Right atrium auricular region (tissue), 2 donors: ENCODE measurements around the gene RNASE4. TPM values are rescaled to one million over a fixed set of nuclear protein-coding genes. Genes with fewer than 3 reads are reported as not detected.
A peak's percentile ranks its signal among the peaks of the same experiment; 100 is the strongest.

ENCODE experiments used
- DNase-seq: peaks from one replicate; pipeline ENCODE4 v3.0.0-alpha.2; 2019; ENCODE audit warnings: low spot score
- H3K27ac ChIP-seq, 2 donors: fragments of 200-600 bp; sonication (generic); 1 replicate in 1 of 2; 2 replicates in 1 of 2; pipeline ENCODE4 v1.5.1; 2016 to 2019
- H3K27me3 ChIP-seq, 2 donors: fragments of 200-600 bp; sonication (generic); one replicate each; pipeline versions ENCODE4 v1.5.1 to v1.6.0; 2017 to 2019
- H3K36me3 ChIP-seq: fragments of 200-600 bp; sonication (generic); one replicate; pipeline ENCODE4 v1.5.1; 2016
- H3K4me1 ChIP-seq, 2 donors: fragments of 200-600 bp; sonication (generic); one replicate each; pipeline versions ENCODE4 v1.5.1 to v1.6.0; 2017 to 2019
- H3K4me3 ChIP-seq, 2 donors: fragments of 200-600 bp; sonication (generic); 1 replicate in 1 of 2; 2 replicates in 1 of 2; pipeline ENCODE4 v1.5.1; 2017 to 2019; ENCODE audit warnings: mild to moderate bottlenecking in 1 of 2, moderate library complexity in 1 of 2
- H3K9me3 ChIP-seq, 2 donors: fragments of 200-600 bp; sonication (generic); one replicate each; pipeline ENCODE4 v1.5.1; 2019
- total RNA-seq, 2 donors: library from RNA; depleted of rRNA; stranded (reverse); fragments of >200 nt; gene quantifications; one replicate each; pipeline ENCODE4 v1.1.0, GENCODE V29; 2016
- TF ChIP-seq, protein P1 (sequence below), 2 donors: fragments of 200-600 bp; sonication (generic); IDR thresholded peaks; one replicate each; pipeline ENCODE4 v1.5.1; 2019; ENCODE audit warnings: antibody characterized with exemption in 2 of 2

Gene RNASE4
- total RNA-seq, 2 donors from 2014 or later, result 19.5 to 44.4 TPM

DNA sequence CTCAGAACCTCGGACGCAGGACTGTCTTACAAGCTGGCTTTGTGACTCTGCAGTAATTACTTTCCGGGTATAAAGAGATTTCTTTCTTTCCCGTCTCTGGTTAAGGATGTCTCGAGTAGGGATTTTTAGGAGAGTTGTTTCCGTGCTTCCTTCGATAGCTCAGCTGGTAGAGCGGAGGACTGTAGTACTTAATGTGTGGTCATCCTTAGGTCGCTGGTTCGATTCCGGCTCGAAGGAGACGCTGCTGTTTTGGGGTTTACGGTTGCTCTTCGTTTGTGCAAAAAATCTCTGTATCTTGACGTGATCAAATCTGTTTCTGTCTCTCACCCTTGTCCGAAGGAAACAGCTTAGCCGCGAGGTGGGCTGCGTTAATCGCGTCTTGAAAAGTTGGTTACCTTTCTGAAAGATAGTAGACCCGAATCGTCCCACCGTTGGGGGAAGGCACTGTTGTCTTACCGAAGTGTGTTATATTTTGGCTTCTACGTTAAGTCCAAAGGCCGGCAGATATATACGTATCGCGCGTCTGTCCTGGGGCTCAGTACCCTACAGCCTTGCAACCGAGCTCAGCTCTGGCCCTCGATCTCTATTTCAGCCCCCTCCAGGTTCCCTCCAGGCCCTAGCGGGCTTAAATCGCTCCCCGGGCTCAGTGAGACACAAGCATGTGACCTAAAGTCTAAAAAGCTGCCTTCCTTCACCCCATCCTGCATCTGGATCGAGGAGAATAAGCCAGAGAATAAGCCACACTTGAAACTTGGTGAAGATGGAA lies 1.1 kb upstream of the RNASE4 start:
- TF ChIP-seq, protein P1, sequence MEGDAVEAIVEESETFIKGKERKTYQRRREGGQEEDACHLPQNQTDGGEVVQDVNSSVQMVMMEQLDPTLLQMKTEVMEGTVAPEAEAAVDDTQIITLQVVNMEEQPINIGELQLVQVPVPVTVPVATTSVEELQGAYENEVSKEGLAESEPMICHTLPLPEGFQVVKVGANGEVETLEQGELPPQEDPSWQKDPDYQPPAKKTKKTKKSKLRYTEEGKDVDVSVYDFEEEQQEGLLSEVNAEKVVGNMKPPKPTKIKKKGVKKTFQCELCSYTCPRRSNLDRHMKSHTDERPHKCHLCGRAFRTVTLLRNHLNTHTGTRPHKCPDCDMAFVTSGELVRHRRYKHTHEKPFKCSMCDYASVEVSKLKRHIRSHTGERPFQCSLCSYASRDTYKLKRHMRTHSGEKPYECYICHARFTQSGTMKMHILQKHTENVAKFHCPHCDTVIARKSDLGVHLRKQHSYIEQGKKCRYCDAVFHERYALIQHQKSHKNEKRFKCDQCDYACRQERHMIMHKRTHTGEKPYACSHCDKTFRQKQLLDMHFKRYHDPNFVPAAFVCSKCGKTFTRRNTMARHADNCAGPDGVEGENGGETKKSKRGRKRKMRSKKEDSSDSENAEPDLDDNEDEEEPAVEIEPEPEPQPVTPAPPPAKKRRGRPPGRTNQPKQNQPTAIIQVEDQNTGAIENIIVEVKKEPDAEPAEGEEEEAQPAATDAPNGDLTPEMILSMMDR (IDR thresholded peaks at IDR 0.05), result no peak
- H3K36me3 ChIP-seq, result no peaks in the 10 kb centered on the region
- H3K4me3 ChIP-seq, result peak overlapping the region; percentile 77 to 79
- peaks cover 0 to 21% of the 10 kb centered on the region in 2 donors for H3K4me1 ChIP-seq
- peak; percentile 80 for DNase-seq
- H3K27ac ChIP-seq, result peak overlapping the region; percentile 99 to 100
- no peaks in the 10 kb centered on the region for H3K9me3 ChIP-seq
- no peaks in the 10 kb centered on the region for H3K27me3 ChIP-seq

DNA sequence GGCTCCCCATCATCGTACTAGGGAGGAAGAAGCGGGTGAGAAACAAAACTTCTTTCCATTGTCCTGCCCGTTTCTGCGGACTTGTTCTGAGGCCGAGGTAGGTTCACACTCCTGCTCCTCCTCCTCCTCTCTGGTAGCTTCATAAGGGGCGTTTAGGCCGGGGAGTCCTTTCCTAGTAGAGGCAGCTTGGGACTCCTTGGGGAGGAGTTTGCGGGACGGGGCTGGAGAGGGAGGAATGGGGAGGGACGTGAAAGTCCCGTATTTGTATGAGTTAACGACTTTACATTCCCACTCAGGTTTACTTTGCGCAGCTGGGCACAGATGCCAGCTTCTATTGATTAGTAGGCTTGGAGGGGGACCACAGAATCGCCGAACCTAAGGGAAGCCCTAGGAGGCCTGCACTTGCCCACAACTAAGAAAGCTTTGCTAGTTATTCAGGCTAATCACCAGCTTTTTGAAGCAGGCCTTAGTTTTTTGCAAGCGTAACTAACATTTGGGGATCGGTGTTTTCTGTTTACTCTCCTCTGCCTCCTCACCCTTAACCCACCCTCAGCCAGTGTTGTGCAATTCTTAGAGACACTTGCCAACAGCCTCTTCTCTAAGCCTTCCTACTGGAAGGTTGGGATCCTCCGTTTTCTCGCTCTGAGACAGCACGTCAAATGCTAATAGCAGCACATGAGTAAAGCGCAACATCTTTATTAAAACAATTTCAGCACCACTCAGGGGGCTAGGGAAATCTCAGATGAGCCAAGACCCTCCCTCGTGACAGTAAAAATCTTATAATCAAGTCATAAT lies 499 bp downstream of the RNASE4 start:
- TF ChIP-seq, protein P1 (IDR thresholded peaks at IDR 0.05), result no peak
- DNase-seq, result peak; percentile 75
- Histone ChIP-seq H3K9me3 (no peaks in the 10 kb centered on the region), H3K4me1 (peaks cover 0 to 21% of the 10 kb centered on the region in 2 donors), H3K36me3 (no peaks in the 10 kb centered on the region), H3K4me3 (peak overlapping the region; percentile 77 to 79), H3K27me3 (no peaks in the 10 kb centered on the region), H3K27ac (peak overlapping the region; percentile 99 to 100)

DNA sequence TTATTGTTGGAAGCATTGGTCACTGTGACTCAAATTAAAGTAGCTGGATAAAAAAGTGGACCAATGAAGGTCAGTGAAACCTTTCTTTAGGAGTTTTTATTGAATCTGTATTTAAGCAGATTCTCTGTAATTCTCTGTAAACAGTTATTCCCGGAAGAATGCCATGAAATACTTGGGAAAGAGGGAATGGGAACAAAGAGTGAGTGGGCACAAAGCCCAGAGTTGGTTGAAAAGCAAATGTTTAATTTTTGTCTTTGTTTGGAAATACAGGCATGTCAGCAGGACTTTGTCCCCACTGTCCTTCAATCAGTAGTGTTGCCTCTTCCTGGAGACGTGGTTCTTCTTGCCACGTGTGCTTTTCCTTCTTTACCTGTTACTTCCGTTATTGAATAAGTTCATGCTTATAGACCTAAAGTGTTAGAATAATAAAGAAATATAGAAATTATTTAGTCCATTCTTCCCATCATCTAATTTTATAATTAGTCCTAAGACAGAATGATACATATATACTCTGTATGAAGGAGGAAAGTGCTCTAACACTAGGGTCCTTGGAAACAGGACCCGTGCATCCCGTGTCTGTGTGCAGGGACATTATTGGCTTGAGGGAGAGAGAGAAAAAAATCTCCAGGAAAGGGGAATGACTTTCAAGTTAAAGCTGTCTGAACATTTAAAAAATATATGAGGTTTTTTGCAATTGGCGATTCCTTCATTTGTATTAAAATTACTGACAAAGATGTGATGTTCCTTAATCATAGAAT lies 2.2 kb downstream of the RNASE4 start:
- H3K27me3 ChIP-seq, result no peaks in the 10 kb centered on the region
- H3K4me1 ChIP-seq, result peaks cover 0 to 12% of the 10 kb centered on the region in 2 donors
- H3K9me3 ChIP-seq, result no peaks in the 10 kb centered on the region
- no peak for DNase-seq
- H3K27ac ChIP-seq, result peak overlapping the region in 1 of 2 donors; percentile 30
- H3K4me3 ChIP-seq, result no peak overlapping the region
- H3K36me3 ChIP-seq, result no peaks in the 10 kb centered on the region
- TF ChIP-seq, protein P1 (IDR thresholded peaks at IDR 0.05), result no peak

DNA sequence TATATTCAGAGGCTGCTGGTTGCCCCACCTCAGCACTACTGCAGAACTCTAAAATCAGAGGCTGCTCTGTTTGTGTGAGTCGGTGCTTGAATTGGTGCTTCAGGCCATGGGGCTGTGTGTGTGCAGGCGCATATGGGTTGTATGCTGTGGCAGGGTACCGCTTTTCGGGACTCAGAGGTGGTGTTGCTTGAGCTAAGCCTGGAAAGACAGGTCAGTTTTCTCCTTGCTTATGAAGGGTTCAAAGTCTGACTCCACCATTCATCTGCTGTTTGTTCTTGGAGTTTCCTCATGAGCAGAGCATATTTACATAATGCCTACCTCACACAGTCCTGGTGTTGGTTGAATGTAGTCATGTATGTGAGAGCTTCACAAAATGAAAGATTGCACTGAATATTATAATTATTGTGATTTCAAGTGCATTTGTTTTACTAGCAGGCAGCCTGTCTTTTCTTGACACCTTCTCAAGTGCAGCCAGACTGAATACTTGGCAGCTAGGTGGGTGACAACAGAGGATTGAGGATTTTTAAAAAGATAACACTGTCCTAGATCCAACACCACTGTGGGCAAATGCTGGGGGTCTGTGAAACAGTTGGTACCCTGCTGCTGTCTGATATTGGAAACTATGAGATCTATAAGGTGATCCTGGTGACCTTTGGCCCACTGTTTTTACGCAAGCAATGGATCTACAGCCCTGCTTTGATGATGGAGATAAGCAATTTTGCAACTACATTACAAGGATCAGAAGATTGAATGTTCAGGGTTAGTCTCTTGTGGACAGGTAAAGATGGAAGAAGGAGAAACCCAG lies 3.2 kb downstream of the RNASE4 start:
- Histone ChIP-seq H3K4me1 (peaks cover 0 to 12% of the 10 kb centered on the region in 2 donors), H3K4me3 (no peak overlapping the region), H3K36me3 (no peaks in the 10 kb centered on the region), H3K27me3 (no peaks in the 10 kb centered on the region), H3K27ac (no peak overlapping the region), H3K9me3 (no peaks in the 10 kb centered on the region)
- TF ChIP-seq, protein P1 (IDR thresholded peaks at IDR 0.05), result no peak
- no peak for DNase-seq
